ENCODE results near the gene SLC10A7.
A peak's percentile ranks its signal among the peaks of the same experiment; 100 is the strongest.

SLC10A7 gene

DNA sequence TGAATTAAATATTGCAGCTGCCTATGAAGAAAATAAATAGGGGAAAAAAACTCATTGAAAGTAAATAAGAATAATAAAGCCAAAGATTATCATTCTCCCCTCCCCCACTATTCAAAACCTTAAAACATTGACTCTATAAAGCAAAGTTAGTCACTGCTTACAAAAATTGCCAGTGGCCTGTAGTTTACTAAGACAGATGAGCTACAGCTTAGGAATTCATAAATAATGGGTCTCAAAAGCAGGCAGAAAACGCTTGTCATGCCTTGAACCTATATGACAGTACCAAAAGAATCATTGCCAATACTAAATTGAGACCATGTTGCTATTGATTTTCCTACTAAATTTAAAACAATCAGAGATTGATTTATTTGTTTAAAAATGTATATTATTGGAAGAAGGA is 78.9 kb downstream of the SLC10A7 start:
- DNase-seq (ENCODE audit: low read depth in 2 of 2): peak in 1 of 2 experiments; percentile 10

- no peak for DNase-seq (ENCODE audit: low read depth in 2 of 2)
Observed at GRCh38 chr4:146439999-146440398, 81.7 kb downstream of the SLC10A7 start.

GRCh38 chr4:146439437-146439836 is 82.3 kb downstream of the SLC10A7 start:
- no peak for DNase-seq (ENCODE audit: low read depth in 2 of 2)

GRCh38 chr4:146437778-146438177 is 84.0 kb downstream of the SLC10A7 start:
- DNase-seq (ENCODE audit: low read depth in 2 of 2): no peak

DNA sequence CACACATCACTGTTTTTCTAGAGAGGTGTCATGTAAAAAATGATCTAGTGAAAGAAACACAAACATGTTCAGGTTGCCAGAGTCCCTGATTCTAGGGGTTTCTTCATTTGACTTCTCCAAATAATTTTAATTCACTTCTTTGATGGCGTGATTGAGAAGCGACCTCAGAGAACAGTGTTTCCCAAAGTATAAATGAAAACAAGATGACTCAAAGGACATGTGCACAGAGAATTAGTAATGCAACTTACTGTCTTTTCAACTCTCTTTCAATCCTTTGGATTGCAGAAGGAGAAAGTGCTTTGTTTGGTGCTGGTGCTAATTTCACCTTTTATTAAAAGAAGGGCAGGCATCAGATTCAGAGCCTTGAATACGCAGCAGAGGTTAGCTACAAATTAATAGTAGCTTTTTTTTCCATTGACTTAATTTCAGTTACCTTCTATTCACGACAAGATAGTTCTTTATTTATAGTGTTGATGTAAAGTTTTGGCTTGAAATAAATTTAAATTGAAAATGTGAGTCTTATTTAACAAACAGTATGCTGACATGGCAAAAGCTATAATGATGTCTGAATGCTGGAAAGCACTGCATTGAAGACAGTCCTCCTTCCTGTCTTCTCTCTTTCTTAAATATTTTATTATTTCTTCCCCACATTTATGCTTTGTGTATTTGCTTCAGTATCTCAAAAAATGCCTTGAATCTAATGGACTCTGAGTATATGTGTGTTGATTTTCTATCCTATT is 85.1 kb downstream of the SLC10A7 start:
- no peak for DNase-seq (ENCODE audit: low read depth in 2 of 2)

DNA sequence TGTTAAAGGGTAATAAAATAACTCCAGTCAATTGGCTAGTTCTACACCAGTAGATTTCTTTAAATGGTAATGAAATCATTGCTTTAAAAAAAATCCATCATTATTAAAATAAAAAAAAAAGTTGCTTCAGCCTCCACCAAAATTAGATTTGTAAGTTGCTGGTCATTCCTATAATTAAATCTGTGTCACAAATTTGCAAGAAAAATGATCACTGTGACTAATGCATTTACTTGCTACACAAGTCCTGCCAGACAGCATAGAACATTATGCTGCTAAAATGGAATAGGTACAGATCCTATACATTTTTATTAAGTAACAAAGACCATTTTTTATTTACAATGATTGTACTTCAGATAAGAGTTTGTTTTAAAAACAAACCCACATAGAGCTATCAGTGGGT is 85.8 kb downstream of the SLC10A7 start:
- no peak for DNase-seq (ENCODE audit: low read depth in 2 of 2)

DNA sequence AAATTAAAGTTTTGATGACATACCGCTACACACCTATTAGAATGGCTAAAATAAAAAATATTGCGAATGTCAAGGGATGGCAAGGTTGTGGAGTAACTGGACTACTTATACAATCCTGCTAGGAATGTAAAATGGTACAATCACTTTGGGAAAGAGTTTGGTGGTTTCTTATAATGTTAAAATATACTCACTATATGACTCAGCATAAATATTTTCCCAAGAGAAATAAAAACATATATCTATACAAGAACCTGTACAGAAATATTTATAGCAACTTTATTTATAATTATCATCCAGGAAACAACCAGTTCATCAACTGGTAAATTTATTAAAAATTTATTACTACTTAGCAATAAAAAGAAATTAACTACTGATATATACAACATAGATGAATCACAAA is 89.7 kb downstream of the SLC10A7 start:
- no peak for DNase-seq (ENCODE audit: low read depth in 2 of 2)

DNA sequence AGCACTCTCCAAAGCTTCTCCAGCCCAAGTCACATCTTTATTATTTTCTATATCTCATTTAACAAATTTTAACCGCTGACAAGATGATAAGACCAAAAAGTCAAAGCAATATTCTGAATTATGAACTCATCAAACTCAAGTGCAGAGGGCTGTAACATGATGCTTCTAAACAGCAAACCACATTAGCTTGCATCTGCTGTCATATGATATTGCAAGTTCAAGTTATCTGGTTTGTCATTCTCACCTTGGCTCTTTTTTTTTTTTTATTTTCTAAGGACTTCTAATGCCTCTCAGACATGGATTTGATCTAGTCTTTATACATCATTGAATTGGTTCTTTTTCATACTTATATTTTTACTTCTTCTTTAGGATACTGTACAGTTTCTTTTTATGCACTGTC is 93.4 kb downstream of the SLC10A7 start:
- DNase-seq (ENCODE audit: low read depth in 2 of 2): no peak

- no peak for DNase-seq (ENCODE audit: low read depth in 2 of 2)
Observed at GRCh38 chr4:146417822-146418221, 103.9 kb downstream of the SLC10A7 start.

GRCh38 chr4:146415829-146416228 is 105.9 kb downstream of the SLC10A7 start:
- no peak for DNase-seq (ENCODE audit: low read depth in 2 of 2)

DNA sequence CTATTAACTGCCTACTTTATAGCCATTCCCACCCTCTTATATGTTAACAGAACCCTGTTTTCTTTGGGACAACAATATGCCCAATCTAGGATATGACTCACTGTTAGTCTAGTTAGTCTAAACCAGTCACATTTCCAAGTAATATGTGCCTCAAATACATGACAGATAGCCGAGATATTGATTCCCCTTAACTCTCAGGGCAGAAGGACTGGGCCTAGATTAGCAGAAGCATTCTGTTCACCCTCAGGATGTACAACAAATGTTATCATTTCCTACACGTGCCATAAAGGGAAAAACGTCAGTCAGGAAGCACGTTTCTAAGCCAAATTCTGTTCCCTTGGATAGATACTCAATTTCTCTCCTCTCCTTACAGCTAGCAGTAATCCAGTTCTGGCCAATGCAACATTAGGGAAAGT is 114.1 kb downstream of the SLC10A7 start:
- no peak for DNase-seq (ENCODE audit: low read depth in 2 of 2)

GRCh38 chr4:146407257-146407656 is 114.5 kb downstream of the SLC10A7 start:
- no peak for DNase-seq (ENCODE audit: low read depth in 2 of 2)

GRCh38 chr4:146401274-146401673 is 120.5 kb downstream of the SLC10A7 start:
- DNase-seq (ENCODE audit: low read depth in 2 of 2): no peak

GRCh38 chr4:146398896-146399445 is 122.8 kb downstream of the SLC10A7 start:
- no peak for DNase-seq (ENCODE audit: low read depth in 2 of 2)

DNA sequence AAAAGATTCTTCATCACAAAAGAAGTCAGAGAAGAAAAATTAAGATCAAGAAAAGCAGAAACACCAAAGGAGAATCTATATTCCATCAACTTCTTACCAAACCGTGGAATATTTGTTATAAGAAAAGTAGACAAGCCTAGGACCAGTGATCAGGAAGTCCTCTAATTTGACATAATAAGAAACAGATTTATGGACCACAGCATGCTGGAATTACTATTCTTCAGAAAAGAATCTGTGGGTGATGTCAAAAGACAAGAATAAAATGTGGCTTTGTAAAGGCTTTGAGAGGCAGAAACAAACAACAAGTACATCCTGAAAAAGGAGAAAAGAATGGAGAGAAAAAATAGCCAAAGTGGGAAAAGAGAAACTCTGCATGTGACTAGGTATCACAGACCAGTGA is 123.3 kb downstream of the SLC10A7 start:
- DNase-seq (ENCODE audit: low read depth in 2 of 2): peak; percentile 17 to 18

DNA sequence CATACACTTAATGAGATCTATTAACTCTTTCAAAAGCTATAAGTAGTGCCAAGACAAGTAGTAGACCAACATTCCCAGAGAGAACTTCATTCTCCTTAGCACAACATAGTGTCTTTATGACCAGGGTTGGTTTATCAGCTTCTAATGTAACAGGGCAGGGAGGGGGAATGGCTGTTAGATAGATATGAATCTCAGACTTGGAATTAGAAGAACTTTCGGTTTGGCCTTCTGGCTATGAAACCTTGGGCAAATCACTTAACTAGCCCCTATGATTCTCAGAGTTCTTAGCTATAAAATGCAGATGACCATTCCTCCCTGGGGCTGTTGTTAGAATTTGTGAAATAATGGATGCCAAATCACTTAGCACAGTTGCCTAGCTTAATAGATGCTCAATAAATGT is 132.2 kb downstream of the SLC10A7 start:
- no peak for DNase-seq (ENCODE audit: low read depth in 2 of 2)

GRCh38 chr4:146382194-146382593 is 139.5 kb downstream of the SLC10A7 start:
- no peak for DNase-seq (ENCODE audit: low read depth in 2 of 2)

DNA sequence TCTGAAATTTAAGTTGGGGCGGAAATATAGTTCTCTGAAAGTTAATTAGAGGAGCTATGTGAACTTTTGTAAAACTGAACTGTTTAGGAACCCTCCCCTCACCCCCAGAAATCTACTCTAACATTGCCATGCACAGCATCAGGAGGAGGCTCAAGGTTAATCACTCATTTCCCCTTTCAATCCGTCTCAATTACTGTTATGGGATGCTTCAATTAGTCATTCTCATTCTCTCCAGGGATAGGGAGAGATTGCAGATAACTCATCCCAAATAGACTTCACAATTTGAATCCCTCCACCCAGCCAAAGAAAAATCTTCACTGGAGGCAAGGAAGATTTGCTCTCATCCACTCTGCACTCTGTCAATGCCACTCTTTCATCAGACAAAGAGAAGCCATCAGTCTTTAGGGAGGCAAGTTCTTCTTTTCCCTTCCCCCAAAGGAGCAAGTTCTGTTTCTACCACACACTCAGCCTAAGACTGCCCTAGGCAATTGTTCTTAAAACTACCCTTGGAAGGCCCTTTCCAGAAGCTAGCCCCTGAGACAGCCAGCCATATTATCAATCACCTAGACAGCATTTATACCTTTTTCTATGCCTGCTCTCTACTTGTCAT is 140.4 kb downstream of the SLC10A7 start:
- DNase-seq (ENCODE audit: low read depth in 2 of 2): no peak

DNA sequence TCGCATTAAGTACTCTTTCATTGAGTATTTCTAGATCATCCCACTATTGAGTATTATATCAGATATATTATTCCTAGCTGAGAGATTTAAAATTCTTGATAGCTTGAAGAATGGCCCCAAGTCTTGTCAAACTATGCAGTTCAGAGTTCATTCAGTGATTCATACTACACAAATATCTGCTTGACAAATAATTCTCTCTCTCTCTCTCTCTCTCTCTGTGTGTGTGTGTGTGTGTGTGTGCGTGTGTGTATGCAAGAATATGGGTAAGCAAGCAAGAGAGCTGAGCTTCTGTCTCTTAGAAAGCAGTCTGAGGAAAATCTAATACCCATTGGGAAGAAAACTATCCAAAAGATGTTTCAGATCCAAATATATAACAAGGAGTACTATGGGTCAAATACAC is 142.0 kb downstream of the SLC10A7 start:
- DNase-seq (ENCODE audit: low read depth in 2 of 2): no peak

DNA sequence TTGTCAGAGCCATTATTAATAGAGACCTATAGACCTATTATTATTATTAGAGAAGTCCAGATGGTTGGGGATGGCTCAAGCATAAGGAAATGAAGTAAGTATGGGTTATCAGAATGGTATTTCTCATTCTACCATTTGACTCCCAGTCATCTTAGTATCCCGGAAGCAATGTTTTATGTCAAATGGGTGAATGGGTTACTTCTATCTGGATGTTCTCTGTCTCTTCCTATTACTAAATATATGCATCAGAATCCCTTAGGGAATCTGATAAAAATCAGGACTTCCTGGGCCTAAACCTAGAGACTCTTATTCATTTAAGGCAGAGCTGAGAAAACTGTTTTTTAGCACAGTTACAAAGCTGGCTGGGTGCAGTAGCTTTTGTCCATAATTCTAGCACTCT is 149.9 kb downstream of the SLC10A7 start:
- DNase-seq (ENCODE audit: low read depth in 2 of 2): no peak

GRCh38 chr4:146370841-146371240 is 150.9 kb downstream of the SLC10A7 start:
- DNase-seq (ENCODE audit: low read depth in 2 of 2): no peak

GRCh38 chr4:146369446-146369845 is 152.3 kb downstream of the SLC10A7 start:
- DNase-seq (ENCODE audit: low read depth in 2 of 2): no peak

DNA sequence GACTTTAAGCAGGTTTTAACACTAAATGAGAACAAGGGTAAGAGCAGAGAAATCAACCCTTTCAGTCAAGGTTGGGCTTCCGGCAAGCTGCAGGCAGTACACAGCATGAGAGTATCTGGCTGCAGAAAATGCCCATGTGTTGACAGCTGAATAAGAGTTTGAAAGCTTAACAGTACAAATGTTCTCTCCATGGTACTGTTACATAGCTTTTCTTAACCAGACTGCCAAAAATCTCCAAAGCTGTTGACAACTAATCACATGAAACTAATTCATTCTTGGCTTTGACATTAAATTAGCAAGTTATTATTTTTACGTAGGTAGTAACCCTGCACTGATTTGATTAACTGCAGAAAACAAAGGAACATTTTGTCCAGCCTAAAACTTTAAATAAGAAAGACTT is 153.5 kb downstream of the SLC10A7 start:
- DNase-seq (ENCODE audit: low read depth in 2 of 2): no peak
